ENCODE measurements around the gene SEL1L.

Gene SEL1L

GRCh38 chr14:81455390-81455789 is 78.3 kb downstream of the SEL1L start:
- no peak overlapping the region for H3K4me3 ChIP-seq (replicated peaks; ENCODE audit: low read depth, low read length)
- DNase-seq (ENCODE audit: extremely low read depth, low read depth), result no peak
- no peak for TF ChIP-seq CTCF (IDR thresholded peaks at IDR 0.05; ENCODE audit: low read depth, low read length, missing control alignments)

- DNase-seq (ENCODE audit: extremely low read depth, low read depth), result no peak
- TF ChIP-seq CTCF (IDR thresholded peaks at IDR 0.05; ENCODE audit: low read depth, low read length, missing control alignments), result no peak
- no peak overlapping the region for H3K4me3 ChIP-seq (replicated peaks; ENCODE audit: low read depth, low read length)
These were observed 79.0 kb downstream of the SEL1L start for GRCh38 chr14:81454572-81455218.

- no peak overlapping the region for H3K4me3 ChIP-seq (replicated peaks; ENCODE audit: low read depth, low read length)
- peak; percentile 73 for TF ChIP-seq CTCF (IDR thresholded peaks at IDR 0.05; ENCODE audit: low read depth, low read length, missing control alignments)
- DNase-seq (ENCODE audit: extremely low read depth, low read depth), result no peak
These were observed 80.4 kb downstream of the SEL1L start for GRCh38 chr14:81453166-81453766.

GRCh38 chr14:81452341-81453133 is 81.1 kb downstream of the SEL1L start:
- no peak for DNase-seq (ENCODE audit: extremely low read depth, low read depth)
- no peak overlapping the region for H3K4me3 ChIP-seq (replicated peaks; ENCODE audit: low read depth, low read length)
- no peak for TF ChIP-seq CTCF (IDR thresholded peaks at IDR 0.05; ENCODE audit: low read depth, low read length, missing control alignments)

GRCh38 chr14:81450976-81451375 is 82.7 kb downstream of the SEL1L start:
- no peak for TF ChIP-seq CTCF (IDR thresholded peaks at IDR 0.05; ENCODE audit: low read depth, low read length, missing control alignments)
- no peak for DNase-seq (ENCODE audit: extremely low read depth, low read depth)
- no peak overlapping the region for H3K4me3 ChIP-seq (replicated peaks; ENCODE audit: low read depth, low read length)

- H3K4me3 ChIP-seq (replicated peaks; ENCODE audit: low read depth, low read length), result no peak overlapping the region
- no peak for TF ChIP-seq CTCF (IDR thresholded peaks at IDR 0.05; ENCODE audit: low read depth, low read length, missing control alignments)
- no peak for DNase-seq (ENCODE audit: extremely low read depth, low read depth)
These were observed 83.5 kb downstream of the SEL1L start for GRCh38 chr14:81450100-81450531.
